IMR-90 (cell line): Measurements from ENCODE around the gene SOCS3. TPM values are rescaled to one million over a fixed set of nuclear protein-coding genes. Genes with fewer than 3 reads are reported as not detected.

ENCODE experiments used
- ATAC-seq: fragments of 200-7000 bp; cut with Tn5 transposase; 2 replicates; pipeline ENCODE4 v1.9.1; 2020; ENCODE audit warnings: low read depth, mild to moderate bottlenecking, moderate library complexity
- BruUV-seq: library from RNA; stranded (reverse); fragments of 400-500 nt; replicated peaks from 2 replicates; lab custom pipeline; 2021; lab: Mats Ljungman, UMichigan
- CTCF ChIA-PET: fragments of 300-600 bp; formaldehyde crosslinking; extraction: SDS; loops from one replicate; lab custom pipeline; 2021; ENCODE audit warnings: antibody characterized with exemption; lab: Yijun Ruan, JAX
- POLR2A ChIA-PET: fragments of 300-600 bp; sonication (Branson Sonifier 250); formaldehyde crosslinking; loops from one replicate; lab custom pipeline; 2022; ENCODE audit warnings: antibody characterized with exemption; ENCODE audit not compliant: unreplicated experiment; lab: Charles Lee
- DNase-seq: peaks from one replicate; pipeline ENCODE4 v3.0.0; 2013
- H2AFZ ChIP-seq: replicated peaks from 2 replicates; pipeline ENCODE3; 2013; ENCODE audit warnings: low read length, mild to moderate bottlenecking; ENCODE audit not compliant: poor library complexity
- H2AK5ac ChIP-seq: 2 replicates; pipeline ENCODE4 v1.6.1; 2013; ENCODE audit warnings: low read depth, low read length, inconsistent platforms
- H2AK9ac ChIP-seq: replicated peaks from 2 replicates; pipeline ENCODE3; 2013; ENCODE audit warnings: mild to moderate bottlenecking, low read depth, low read length, moderate library complexity; ENCODE audit not compliant: poor library complexity
- H2BK120ac ChIP-seq: 2 replicates; pipeline ENCODE4 v1.6.1; 2013; ENCODE audit warnings: low read depth, low read length, inconsistent platforms
- H2BK15ac ChIP-seq: 3 replicates; pipeline ENCODE4 v1.6.1; 2013; ENCODE audit warnings: low read depth, low read length, inconsistent platforms
- H2BK20ac ChIP-seq: 2 replicates; pipeline ENCODE4 v1.6.1; 2013; ENCODE audit warnings: low read depth, mild to moderate bottlenecking, inconsistent platforms, low read length, moderate library complexity
- H2BK5ac ChIP-seq: 2 replicates; pipeline ENCODE4 v1.6.1; 2013; ENCODE audit warnings: mild to moderate bottlenecking, low read depth, low read length, inconsistent platforms; ENCODE audit not compliant: poor library complexity, severe bottlenecking
- H3K14ac ChIP-seq: replicated peaks from 2 replicates; pipeline ENCODE4 v1.6.1; 2013; ENCODE audit warnings: low read depth, low read length, inconsistent platforms
- H3K18ac ChIP-seq: 2 replicates; pipeline ENCODE4 v1.6.1; 2013; ENCODE audit warnings: low read depth, low read length, control low read depth
- H3K23ac ChIP-seq: 2 replicates; pipeline ENCODE4 v1.6.1; 2013; ENCODE audit warnings: low read depth, low read length, inconsistent platforms
- H3K27ac ChIP-seq: 2 replicates; pipeline ENCODE4 v1.5.1; 2013; ENCODE audit warnings: mild to moderate bottlenecking, control low read depth, low read length; ENCODE audit not compliant: insufficient read depth
- H3K27me3 ChIP-seq: 2 replicates; pipeline ENCODE4 v1.6.1; 2013; ENCODE audit warnings: low read length; ENCODE audit not compliant: control insufficient read depth, insufficient read depth
- H3K36me3 ChIP-seq: 2 replicates; pipeline ENCODE4 v1.6.1; 2013; ENCODE audit warnings: low read length, mixed read lengths; ENCODE audit not compliant: control insufficient read depth, insufficient read depth
- H3K4ac ChIP-seq: 2 replicates; pipeline ENCODE4 v1.6.1; 2013; ENCODE audit warnings: low read depth, low read length, inconsistent platforms
- H3K4me1 ChIP-seq: 2 replicates; pipeline ENCODE4 v1.6.1; 2013; ENCODE audit warnings: low read length, mixed read lengths; ENCODE audit not compliant: control insufficient read depth, insufficient read depth
- H3K4me2 ChIP-seq: 2 replicates; pipeline ENCODE4 v1.6.1; 2013; ENCODE audit warnings: low read depth, mild to moderate bottlenecking, control low read depth, low read length, moderate library complexity
- H3K4me3 ChIP-seq: 2 replicates; pipeline ENCODE4 v1.5.1; 2013; ENCODE audit warnings: low read depth, mild to moderate bottlenecking, control low read depth, low read length, moderate library complexity; ENCODE audit not compliant: insufficient read depth
- H3K56ac ChIP-seq: 2 replicates; pipeline ENCODE4 v1.6.1; 2013; ENCODE audit warnings: low read length, inconsistent platforms; ENCODE audit not compliant: insufficient read depth; ENCODE audit errors: extremely low read depth
- H3K79me1 ChIP-seq, 2 experiments: 2 replicates each; pipeline ENCODE4 v1.6.1; 2013; ENCODE audit warnings: low read length in 2 of 2, inconsistent platforms in 1 of 2, low read depth in 1 of 2
- H3K9ac ChIP-seq: 2 replicates; pipeline ENCODE4 v1.6.1; 2013; ENCODE audit warnings: low read depth, low read length, control low read depth
- H3K9me1 ChIP-seq: 2 replicates; pipeline ENCODE4 v1.6.1; 2013; ENCODE audit warnings: low read length, inconsistent platforms; ENCODE audit not compliant: insufficient read depth
- H3K9me3 ChIP-seq: 2 replicates; pipeline ENCODE4 v1.6.1; 2013; ENCODE audit warnings: low read length; ENCODE audit not compliant: control insufficient read depth, insufficient read depth
- H4K20me1 ChIP-seq: 2 replicates; pipeline ENCODE4 v1.6.1; 2013; ENCODE audit warnings: low read length, inconsistent platforms; ENCODE audit not compliant: insufficient read depth
- H4K5ac ChIP-seq: 2 replicates; pipeline ENCODE4 v1.6.1; 2013; ENCODE audit warnings: mild to moderate bottlenecking, low read depth, low read length, control low read depth
- H4K8ac ChIP-seq, 2 experiments: 2 replicates each; pipeline ENCODE4 v1.6.1; 2013; ENCODE audit warnings: low read depth in 2 of 2, low read length in 2 of 2, control low read depth in 1 of 2, inconsistent platforms in 1 of 2
- H4K91ac ChIP-seq: 2 replicates; pipeline ENCODE4 v1.6.1; 2013; ENCODE audit warnings: low read depth, low read length, inconsistent platforms; ENCODE audit not compliant: insufficient read depth
- BHLHE40 ChIP-seq: fragments of 150-350 bp; IDR thresholded peaks from 2 replicates; pipeline ENCODE4 v1.6.1; 2016; ENCODE audit warnings: mild to moderate bottlenecking, low read depth, low read length
- CEBPB ChIP-seq: IDR thresholded peaks from 2 replicates; pipeline ENCODE4 v1.6.1; 2012; ENCODE audit warnings: low read depth, low read length, improper control_type of control experiment
- CHD1 ChIP-seq: IDR thresholded peaks from 2 replicates; pipeline ENCODE4 v1.6.1; 2012; ENCODE audit warnings: low read depth, low read length, improper control_type of control experiment
- CTCF ChIP-seq: conservative IDR thresholded peaks from 2 replicates; pipeline ENCODE4 v1.5.1; 2012; ENCODE audit warnings: mild to moderate bottlenecking, low read depth, low read length, improper control_type of control experiment
- ELK1 ChIP-seq: fragments of 150-350 bp; IDR thresholded peaks from 2 replicates; pipeline ENCODE4 v1.6.1; 2016; ENCODE audit warnings: low read depth, mild to moderate bottlenecking, low read length, moderate library complexity, borderline replicate concordance
- MAFK ChIP-seq: IDR thresholded peaks from 2 replicates; pipeline ENCODE4 v1.6.1; 2012; ENCODE audit warnings: low read depth, low read length, improper control_type of control experiment
- MXI1 ChIP-seq: IDR thresholded peaks from 2 replicates; pipeline ENCODE4 v1.6.1; 2012; ENCODE audit warnings: low read depth, mild to moderate bottlenecking, low read length, moderate library complexity, borderline replicate concordance
- POLR2A ChIP-seq: IDR thresholded peaks from 2 replicates; pipeline ENCODE4 v1.6.1; 2012; ENCODE audit warnings: mild to moderate bottlenecking, low read depth, low read length
- RAD21 ChIP-seq: IDR thresholded peaks from 2 replicates; pipeline ENCODE4 v1.6.1; 2012; ENCODE audit warnings: low read length, improper control_type of control experiment
- RCOR1 ChIP-seq: IDR thresholded peaks from 2 replicates; pipeline ENCODE4 v1.6.1; 2012; ENCODE audit warnings: mild to moderate bottlenecking, low read length, improper control_type of control experiment; ENCODE audit not compliant: insufficient replicate concordance
- RFX5 ChIP-seq: IDR thresholded peaks from 2 replicates; pipeline ENCODE4 v1.8.0; 2012; ENCODE audit warnings: low read depth, mild to moderate bottlenecking, low read length, moderate library complexity
- SMC3 ChIP-seq: fragments of 150-350 bp; IDR thresholded peaks from 2 replicates; pipeline ENCODE4 v1.6.1; 2016; ENCODE audit warnings: low read depth, mild to moderate bottlenecking, antibody characterized with exemption, low read length, moderate library complexity
- USF2 ChIP-seq: fragments of 150-350 bp; IDR thresholded peaks from 2 replicates; pipeline ENCODE4 v1.6.1; 2017; ENCODE audit warnings: mild to moderate bottlenecking, antibody characterized with exemption, low read length, low read depth
- WGBS, 2 experiments: methylation state at CpG; one replicate each; pipeline versions ENCODE4 v1.1.5 to v1.1.7; 2013; ENCODE audit warnings: missing lambda C conversion rate in 2 of 2; ENCODE audit not compliant: insufficient read length in 1 of 2; ENCODE audit errors: extremely low coverage in 2 of 2; 5-methylcytosine and 5-hydroxymethylcytosine counted together
- dilution Hi-C: fragments of 300-500 bp; cut with HindIII; formaldehyde crosslinking; loops from one replicate; pipeline ENCODE4 v1.14.3; 2018; ENCODE audit warnings: low sequenced_read_pairs; ENCODE audit not compliant: unreplicated experiment
- in situ Hi-C: fragments of 300-500 bp; cut with MboI; formaldehyde crosslinking; loops from 3 replicates; pipeline ENCODE4 v1.14.3; 2019; ENCODE audit warnings: low sequenced_read_pairs, inconsistent platforms, mixed read lengths
- intact Hi-C: fragments of 100-400 bp; cut with micrococcal nuclease; formaldehyde crosslinking; loops from 2 replicates; pipeline ENCODE4 v1.10.0; 2022
- polyA plus RNA-seq, 3 experiments: library from polyadenylated mRNA; depleted of rRNA; stranded (reverse); fragments of >200 nt; gene quantifications; 2 replicates each; pipeline ENCODE4 v1.2.3, GENCODE V29; 2012; ENCODE audit warnings: low replicate concordance in 1 of 3
- total RNA-seq: library from RNA; depleted of rRNA; stranded (reverse); fragments of >200 nt; gene quantifications from 2 replicates; pipeline ENCODE4 v1.2.3, GENCODE V29; 2012

The SOCS3 gene
- total and polyA plus RNA-seq, 2 of the 4 experiments (the other 2 are of a cell fraction), result 19.2 to 19.9 TPM

GRCh38 chr17:78316867-78317789, 42.7 kb downstream of the SOCS3 start:
- no peaks in the 10 kb centered on the region; the same call in 1 of the 2 replicates for H4K20me1 ChIP-seq
- peak overlapping the region; percentile 76 for H2BK5ac ChIP-seq
- H3K9me1 ChIP-seq, result peaks cover 15% of the 10 kb centered on the region
- peak overlapping the region; percentile 94 for H3K4ac ChIP-seq
- no peaks in the 10 kb centered on the region for H3K27me3 ChIP-seq
- peak overlapping the region; percentile 91 for H3K14ac ChIP-seq
- H2AK5ac ChIP-seq, result peak overlapping the region; percentile 87
- H2BK20ac ChIP-seq, result peak overlapping the region; percentile 87
- peak overlapping the region; percentile 95 for H2BK120ac ChIP-seq
- in situ Hi-C loops, result no loop called here
- peak overlapping the region; percentile 96 for H2AK9ac ChIP-seq
- H2BK15ac ChIP-seq, result peak overlapping the region; percentile 52; the same call in 2 of the 3 replicates
- CTCF ChIA-PET, result interaction anchor here (0.6 kb wide), 1 partner anchor 9 kb away, joined by 3 read pairs; no protein-coding TSS in a partner anchor
- peak overlapping the region; percentile 66; the same call in 1 of the 2 replicates for H3K9ac ChIP-seq
- peaks cover 0 to 14% of the 10 kb centered on the region in 2 experiments; a peak in 2 of 4 replicates for H3K79me1 ChIP-seq
- dilution Hi-C loops, result no loop called here
- peak overlapping the region; percentile 90 to 98; a peak in 3 of 4 replicates for H4K8ac ChIP-seq
- H3K23ac ChIP-seq, result peak overlapping the region; percentile 52
- 64% methylated on average over 14 of the region's 20 CpGs; no CpG with 5 or more reads in 1 of the 2 experiments for WGBS, 2 experiments
- POLR2A ChIA-PET, result interaction anchor here (1.2 to 2.0 kb wide), 2 partner anchors 8 to 34 kb away, joined by 3 to 10 read pairs; no protein-coding TSS in a partner anchor
- peak overlapping the region; percentile 82 for H4K5ac ChIP-seq
- H4K91ac ChIP-seq, result peak overlapping the region; percentile 97
- no TSS peak for BruUV-seq
- no peaks in the 10 kb centered on the region for H3K9me3 ChIP-seq
- intact Hi-C loops, result no loop called here
- H3K56ac ChIP-seq, result peak overlapping the region; percentile 90; the same call in 1 of the 2 replicates
- peaks cover 30% of the 10 kb centered on the region for H3K4me1 ChIP-seq
- peak overlapping the region; percentile 81 for H2AFZ ChIP-seq
- DNase-seq (peak; percentile 71), ATAC-seq (no peak)
- peak overlapping the region; percentile 88 for H3K27ac ChIP-seq
- no peak overlapping the region; the same call in 1 of the 2 replicates for H3K4me2 ChIP-seq
- peak overlapping the region; percentile 92; the same call in 1 of the 2 replicates for H3K18ac ChIP-seq
- no peaks in the 10 kb centered on the region for H3K36me3 ChIP-seq
- no peak overlapping the region for H3K4me3 ChIP-seq
- TF ChIP-seq POLR2A (no peak), USF2 (no peak), MAFK (no peak), CEBPB (no peak), RFX5 (no peak), RCOR1 (no peak), SMC3 (no peak), RAD21 (no peak), MXI1 (no peak), CTCF (no peak), ELK1 (no peak), BHLHE40 (no peak), CHD1 (no peak)
